ENCODE measurements around the gene RIPOR3.

RIPOR3 gene

DNA sequence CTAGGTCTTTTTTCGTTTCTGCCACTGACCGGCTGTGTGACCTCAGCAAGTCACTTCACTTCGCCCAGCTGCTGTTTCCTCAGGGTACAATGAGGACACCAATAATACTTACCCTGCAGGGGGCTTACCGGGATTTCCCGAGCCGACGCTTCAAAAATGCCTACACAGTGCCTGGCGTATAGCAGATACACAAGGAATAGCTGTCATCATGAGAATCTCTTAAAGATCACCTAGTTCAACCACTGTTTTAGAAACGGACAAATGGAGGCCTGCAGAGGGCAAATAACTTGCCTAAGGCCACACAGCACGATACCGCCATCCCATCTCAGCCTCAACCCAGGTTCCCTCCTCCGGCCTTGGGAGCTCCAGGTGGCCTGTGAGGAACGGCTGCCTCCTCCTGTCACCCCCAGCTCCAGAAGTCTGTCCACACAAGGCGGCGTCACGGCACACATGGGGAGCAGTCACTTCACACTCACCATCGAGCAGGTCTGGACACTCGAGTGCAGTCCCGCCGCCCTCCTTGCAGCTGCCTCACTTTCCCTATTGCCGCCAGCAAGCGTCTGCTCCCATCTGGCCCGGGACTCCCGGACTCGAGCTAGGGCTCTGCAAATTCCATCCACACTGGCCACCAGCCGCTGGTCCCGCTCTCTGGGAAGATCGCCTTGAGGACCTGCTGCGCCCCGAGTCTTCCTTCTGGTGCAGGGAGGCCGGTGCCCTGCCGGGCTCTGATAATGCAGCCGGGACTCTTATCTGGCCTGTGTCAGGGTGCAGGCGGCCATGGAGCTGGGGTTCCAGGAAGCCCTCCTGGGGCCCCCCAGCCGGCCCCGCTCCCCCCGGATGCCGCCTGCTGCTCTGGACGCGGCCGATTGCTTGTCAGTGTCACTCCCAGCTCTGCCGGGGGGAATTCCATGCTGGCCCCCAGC lies at the start of gene RIPOR3:
RIPOR3 (minus strand) TSS at position 893 of the 923 bp plus-strand sequence; CDS start at position 479, 414 bp downstream.
- no peak for DNase-seq (ENCODE audit: low read depth in 4 of 4, low spot score in 1 of 4)

GRCh38 chr20:50737352-50737751 lies 46.0 kb upstream of the RIPOR3 start:
- DNase-seq (ENCODE audit: low read depth in 4 of 4, low spot score in 1 of 4): no peak

GRCh38 chr20:50735813-50736212 lies 44.5 kb upstream of the RIPOR3 start:
- no peak for DNase-seq (ENCODE audit: low read depth in 4 of 4, low spot score in 1 of 4)

DNA sequence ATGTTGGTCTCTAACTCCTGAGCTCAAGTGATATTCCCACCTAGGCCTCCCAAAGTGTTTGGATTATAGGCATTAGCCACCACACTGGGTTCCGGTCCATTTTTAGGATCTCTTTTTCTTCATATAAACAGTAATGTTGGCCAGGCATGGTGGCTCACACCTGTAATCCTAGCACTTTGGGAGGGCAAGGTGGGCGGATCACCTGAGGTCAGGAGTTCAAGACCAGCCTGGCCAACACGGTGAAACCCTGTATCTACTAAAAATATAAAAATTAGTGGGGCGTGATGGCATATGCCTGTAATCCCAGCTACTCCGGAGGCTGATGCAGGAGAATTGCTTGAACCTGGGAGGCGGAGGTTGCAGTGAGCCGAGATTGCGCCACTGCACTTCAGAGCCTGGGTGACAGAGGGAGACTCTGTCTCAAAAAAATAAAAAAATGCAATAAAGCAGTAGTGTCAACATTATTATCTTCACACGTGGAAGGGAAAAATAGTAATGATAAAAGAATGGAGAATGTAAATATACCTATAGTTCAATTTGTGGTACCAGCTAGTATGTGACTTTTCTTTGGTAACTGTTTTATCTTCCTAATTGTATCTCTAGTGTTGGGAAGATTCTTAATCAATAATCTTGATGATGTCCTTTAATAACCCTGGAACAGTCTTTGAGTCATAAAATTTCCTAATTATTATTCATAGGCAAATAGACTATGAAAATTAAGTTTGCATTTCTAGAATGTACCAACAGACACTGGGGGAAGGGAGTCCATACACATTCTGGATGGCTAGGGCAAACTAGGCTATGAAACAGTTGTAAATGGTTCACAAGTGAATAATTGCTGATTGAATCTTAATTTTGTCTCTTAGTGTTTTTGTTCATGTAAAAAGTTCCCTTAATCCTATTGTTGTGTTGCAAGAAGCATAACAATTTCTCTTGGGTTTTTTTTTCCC lies 43.7 kb upstream of the RIPOR3 start:
- no peak for DNase-seq (ENCODE audit: low read depth in 4 of 4, low spot score in 1 of 4)

DNA sequence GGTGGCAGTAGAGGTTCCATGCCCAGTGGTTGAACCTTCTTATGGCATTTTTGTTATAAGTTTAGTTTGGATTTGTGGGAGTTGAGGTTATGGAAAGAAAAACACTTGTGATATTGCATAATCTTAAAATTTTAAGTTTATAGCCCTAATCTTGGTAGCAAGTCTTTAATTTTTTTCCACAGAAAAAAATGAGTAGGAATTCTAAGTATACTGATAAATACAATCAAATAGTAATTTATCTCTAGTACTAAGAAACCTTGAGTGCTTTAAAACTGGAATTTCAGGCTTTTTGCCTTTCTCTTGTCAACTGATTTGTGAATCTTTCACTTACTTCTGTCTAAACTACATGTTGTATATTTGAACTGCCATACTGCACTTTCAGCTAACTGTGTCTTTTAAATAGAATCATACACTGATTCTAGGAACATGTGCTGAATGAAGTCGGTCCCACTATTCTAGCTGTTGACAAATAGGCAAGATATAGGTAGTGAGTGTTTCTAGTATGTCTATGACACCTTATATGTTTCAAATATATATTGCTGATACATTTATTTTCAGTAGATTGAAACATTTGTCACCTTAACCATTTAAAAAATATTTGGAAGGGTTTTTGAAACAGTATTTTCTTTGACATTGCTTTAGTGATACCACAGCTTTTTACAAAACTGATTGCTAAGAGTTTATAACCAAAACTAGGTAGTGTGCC lies 42.5 kb upstream of the RIPOR3 start:
- DNase-seq (ENCODE audit: low read depth in 4 of 4, low spot score in 1 of 4): no peak

DNA sequence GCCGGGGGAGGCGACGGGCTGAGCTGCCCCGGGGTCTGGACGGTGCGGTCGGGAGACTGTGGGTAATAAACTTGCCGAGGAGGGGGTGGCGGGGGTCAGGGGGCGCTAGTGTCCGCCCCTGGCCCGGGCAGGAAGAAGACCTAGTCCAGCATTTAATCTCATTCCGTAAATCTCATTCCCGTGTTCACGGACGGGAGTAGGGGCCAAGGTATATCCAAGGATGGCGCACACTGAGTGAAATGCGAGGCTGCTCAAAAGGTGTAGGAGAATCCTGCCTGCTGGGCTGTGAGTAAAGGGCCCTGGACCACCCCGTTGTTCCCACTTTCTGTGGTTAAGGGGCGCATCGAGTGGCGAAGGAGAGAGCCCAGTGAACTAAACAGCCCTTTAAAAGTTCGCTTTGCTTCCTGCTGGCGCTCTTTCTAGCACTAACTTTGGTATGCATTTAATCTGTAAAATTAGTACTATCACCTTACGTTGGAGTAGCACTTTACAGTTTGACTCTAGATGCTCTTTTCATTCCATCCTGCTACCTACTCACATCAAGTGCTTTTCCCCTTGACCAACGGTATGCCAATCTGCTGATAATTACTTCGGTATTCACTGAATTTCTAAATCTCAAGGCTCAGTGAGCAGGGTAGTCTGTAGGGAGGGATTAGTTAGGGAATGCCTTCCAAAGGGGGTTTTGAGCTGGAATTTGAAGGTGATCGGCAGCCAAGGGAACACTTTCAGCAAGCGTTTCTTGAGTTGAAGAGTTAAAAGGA lies 40.8 kb upstream of the RIPOR3 start:
- DNase-seq (ENCODE audit: low read depth in 4 of 4, low spot score in 1 of 4): no peak

GRCh38 chr20:50731055-50731929 lies 40.0 kb upstream of the RIPOR3 start, which contains the start of gene PARD6B:
Gene PARD6B (plus strand): TSS chr20:50731580. CDS start chr20:50731787, 207 bp downstream.
- DNase-seq (ENCODE audit: low read depth in 4 of 4, low spot score in 1 of 4): peak; percentile 98 to 99 (median 98)

DNA sequence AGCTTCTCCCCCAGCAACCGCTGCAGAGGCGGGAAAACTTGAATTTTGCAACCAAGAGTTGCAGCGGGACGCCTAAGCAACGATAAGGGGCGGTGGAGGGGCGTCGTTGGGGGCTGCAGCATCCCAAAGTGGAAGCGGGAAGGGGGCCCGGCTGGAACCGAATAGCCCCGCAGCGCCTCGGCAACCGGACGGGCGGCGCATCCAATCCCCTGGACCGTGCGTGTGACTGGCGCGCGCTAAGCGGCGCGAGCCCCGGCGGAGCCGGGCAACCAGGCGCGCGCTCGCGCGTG lies 39.4 kb upstream of the RIPOR3 start:
- DNase-seq (ENCODE audit: low read depth in 4 of 4, low spot score in 1 of 4): no peak

DNA sequence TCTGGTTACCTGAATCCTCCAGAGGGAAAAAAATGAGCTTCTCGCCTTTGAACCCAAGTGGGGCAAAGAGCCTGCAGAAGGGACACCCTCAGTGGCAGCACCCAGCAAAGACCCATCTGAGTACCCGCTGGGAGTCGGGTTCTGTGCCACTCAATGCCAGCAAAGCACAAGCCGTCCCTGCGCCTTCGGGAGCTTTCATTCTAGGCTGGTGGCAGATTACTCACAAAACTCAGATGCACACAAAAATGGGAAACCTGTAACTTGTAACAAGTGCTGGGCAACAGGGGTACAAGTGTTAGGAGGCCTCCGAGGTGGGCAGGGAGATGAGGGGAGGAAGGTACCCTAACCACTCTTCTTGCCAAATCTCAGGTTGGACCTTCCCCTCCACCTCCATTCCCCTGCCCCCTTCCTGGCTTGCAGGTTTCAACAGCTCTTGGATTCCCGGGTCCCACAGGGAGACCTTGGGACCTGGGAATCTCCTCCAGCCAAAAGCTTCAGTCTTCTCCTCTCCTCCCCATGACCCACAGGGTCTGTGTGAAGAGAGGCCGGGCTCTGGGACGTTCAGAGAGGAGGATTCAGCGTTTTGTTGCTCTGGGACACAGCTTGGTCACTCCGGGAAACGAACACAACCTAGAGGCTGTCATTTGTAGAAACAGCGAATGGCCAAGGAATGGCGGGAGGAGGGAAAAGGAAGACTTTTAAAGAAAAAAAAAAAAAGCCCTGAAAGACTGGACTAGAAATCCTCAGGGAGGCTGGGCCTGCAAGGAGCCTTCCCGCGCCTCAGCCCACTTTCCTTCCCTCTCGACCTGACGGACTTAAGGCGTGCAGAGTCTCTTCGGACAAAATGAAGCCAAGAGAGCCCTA lies 38.8 kb upstream of the RIPOR3 start:
- DNase-seq (ENCODE audit: low read depth in 4 of 4, low spot score in 1 of 4): no peak

DNA sequence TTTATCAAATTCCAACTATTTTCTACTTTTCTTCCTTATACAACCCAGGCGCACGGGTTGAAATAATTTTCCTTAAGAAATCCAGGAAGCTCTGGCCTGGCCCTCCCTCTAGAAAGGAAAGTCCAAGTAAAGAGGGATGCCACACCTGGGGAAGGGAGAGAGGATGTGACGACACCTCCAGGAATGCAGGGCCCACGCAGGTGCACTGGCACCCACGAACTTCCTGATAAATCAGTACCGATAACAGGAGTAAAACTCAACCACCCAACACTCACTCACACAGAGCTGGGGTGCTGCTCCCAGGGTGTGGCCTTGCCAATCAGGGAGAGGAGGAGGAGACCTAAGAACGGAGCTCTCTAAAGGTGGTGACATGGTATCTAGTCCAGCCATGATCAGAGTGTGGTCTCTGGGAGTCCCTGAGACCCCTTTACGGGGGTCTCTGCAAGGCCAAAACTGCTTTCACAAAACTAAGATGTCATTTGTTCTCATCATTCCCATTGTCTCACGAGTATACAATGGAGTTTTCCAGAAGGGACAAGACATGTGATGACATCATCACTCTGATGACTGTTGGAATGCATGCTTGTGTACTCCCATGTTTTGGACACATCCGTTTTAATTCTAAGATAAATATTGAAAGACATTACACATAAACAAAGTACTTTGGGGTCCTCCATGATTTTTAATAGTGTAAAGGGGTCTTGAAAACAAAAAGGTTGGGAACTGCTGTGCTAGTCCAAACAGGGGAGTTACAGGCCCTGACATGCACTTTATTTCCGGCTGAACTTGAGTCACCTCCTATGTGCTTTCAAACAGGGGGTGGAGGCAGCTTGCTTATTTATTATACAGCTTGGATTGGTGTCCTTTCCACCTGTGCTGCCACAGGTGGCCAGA lies 37.9 kb upstream of the RIPOR3 start:
- no peak for DNase-seq (ENCODE audit: low read depth in 4 of 4, low spot score in 1 of 4)

GRCh38 chr20:50728486-50728980 lies 37.2 kb upstream of the RIPOR3 start:
- DNase-seq (ENCODE audit: low read depth in 4 of 4, low spot score in 1 of 4): no peak

GRCh38 chr20:50727792-50728485 lies 36.6 kb upstream of the RIPOR3 start:
- DNase-seq (ENCODE audit: low read depth in 4 of 4, low spot score in 1 of 4): no peak

DNA sequence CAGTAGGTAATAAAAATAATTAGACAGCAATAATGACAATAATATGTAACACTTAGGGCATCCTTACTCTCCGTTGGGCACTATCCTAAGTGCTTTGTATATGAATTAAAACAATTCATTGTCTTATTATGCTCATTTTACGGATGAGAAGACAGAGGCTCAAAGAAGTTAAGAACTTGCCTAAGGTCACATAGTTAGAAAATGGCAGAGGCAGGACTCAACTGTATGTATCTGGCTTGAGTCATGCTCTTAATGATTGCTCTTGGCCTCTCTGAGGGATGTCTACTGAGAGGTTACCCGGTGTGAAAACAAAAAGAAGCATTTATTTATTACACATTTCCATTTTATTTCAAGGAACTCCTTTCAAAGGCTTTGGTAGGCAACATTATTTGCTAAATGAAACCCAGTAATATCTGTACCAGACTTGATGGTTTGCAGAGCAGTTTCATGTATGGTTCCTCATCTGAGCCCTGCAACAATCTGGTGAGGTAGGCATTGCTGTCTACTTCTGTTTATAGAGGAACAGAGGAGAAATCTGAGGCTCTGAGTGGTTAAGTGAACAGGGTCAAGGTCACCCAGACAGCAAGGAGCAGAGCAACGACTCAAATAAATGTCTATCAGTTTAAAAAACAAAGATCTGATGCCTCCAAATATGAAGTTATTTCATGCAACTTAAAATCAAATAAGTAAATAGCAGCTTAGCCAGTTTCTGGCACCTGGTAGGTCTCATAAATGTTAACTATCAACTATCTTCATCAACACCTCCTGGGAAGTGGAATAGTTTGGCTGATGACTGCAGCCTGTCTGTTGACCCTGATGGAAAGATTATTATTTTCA lies 35.8 kb upstream of the RIPOR3 start:
- no peak for DNase-seq (ENCODE audit: low read depth in 4 of 4, low spot score in 1 of 4)

DNA sequence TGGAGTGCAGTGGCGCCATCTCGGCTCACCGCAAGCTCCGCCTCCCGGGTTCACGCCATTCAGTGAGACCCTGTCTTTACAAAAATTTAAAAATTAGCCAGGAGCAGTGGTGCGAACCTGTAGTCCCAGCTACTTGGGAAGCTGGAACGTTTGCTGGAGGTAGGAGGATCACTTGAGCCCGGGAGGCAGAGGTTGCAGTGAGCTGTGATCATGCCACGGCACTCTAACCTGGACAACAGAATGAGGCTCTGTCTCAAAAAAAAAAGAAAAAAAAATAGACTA lies 34.3 kb upstream of the RIPOR3 start:
- no peak for DNase-seq (ENCODE audit: low read depth in 4 of 4, low spot score in 1 of 4)

- peak; percentile 51 to 82 (median 70) for DNase-seq (ENCODE audit: low read depth in 4 of 4, low spot score in 1 of 4)
Measured at GRCh38 chr20:50724851-50725723, 33.7 kb upstream of the RIPOR3 start.
